Measurements from ENCODE around the gene PTPRC.

DNA sequence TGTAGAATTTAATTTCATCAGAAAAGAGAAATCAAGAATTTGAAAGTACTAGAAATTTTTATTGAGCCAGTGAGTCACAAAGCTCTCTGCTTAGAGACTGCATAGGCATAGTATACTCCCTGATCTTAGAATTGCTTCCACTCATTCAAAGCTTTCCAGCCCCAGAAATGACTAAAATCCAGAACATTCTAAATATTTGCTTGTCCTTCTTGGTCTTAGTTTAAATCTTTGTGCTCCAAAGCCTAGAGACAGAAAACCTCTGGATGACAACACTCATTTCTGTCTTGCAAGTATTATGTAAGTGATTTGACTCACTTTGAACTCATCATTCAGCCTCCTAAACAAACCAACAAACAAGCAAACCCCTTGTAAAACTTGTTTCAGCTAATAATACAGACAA is 74.2 kb downstream of the PTPRC start:
- TF ChIP-seq EZH2phosphoT487 (IDR thresholded peaks at IDR 0.05; ENCODE audit: insufficient read depth, low read depth) = no peak
- TF ChIP-seq EZH2 (IDR thresholded peaks at IDR 0.05; ENCODE audit: insufficient read depth, poor library complexity, severe bottlenecking) = no peak

All from GM23248 (cell line).